ENCODE measurements around the gene GMEB2. TPM values are rescaled to one million over a fixed set of nuclear protein-coding genes. Genes with fewer than 3 reads are reported as not detected.

Gene GMEB2
- total RNA-seq, 1 donor from 2014 or later = 6.1 TPM

DNA sequence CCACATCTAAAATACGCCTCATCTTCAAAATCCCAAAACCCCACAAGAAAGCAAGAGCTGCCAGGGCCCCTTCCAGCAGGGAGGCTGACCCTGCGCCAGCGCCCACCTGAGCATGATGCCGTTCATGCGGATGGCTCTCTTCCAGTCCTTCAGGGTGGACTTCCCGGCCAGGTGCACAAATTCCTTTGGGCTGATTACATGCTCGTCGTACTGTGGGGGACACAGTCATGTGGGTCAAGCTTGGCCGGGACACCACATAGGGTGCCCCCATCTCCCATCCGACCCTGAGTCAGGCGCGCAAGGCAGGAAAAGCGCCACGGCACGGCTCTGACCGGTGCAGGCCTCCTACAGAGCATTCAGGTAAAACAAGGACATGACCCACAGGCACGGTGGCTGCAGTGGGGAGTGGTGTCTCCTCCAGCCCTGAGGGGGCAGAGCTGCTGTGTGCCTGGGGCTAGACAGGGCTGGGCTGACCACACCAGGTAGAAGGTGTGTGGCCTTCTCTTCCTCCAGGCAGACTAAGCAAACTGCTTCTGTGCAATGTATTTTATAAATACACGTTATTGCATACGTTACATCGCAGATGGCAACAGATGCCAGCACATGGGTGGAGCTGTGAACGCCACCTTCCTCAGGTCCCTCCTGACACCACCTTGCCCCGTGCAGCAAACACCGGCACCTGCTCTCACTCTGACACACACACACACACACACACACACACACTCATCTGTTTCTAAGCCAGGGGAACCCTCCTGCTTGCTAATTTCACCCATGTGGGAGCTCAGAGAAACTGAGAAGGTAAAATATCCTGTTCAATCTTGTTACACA lies 29.0 kb downstream of the GMEB2 start:
- intact Hi-C loops (cut with DNase I) = no loop called here
- ATAC-seq = no peak
- no peak for DNase-seq (ENCODE audit: missing footprints)

GRCh38 chr20:63596423-63596822 lies 30.5 kb downstream of the GMEB2 start:
- DNase-seq (ENCODE audit: missing footprints) = no peak
- no peak for ATAC-seq
- intact Hi-C loops (cut with DNase I) = no loop called here

DNA sequence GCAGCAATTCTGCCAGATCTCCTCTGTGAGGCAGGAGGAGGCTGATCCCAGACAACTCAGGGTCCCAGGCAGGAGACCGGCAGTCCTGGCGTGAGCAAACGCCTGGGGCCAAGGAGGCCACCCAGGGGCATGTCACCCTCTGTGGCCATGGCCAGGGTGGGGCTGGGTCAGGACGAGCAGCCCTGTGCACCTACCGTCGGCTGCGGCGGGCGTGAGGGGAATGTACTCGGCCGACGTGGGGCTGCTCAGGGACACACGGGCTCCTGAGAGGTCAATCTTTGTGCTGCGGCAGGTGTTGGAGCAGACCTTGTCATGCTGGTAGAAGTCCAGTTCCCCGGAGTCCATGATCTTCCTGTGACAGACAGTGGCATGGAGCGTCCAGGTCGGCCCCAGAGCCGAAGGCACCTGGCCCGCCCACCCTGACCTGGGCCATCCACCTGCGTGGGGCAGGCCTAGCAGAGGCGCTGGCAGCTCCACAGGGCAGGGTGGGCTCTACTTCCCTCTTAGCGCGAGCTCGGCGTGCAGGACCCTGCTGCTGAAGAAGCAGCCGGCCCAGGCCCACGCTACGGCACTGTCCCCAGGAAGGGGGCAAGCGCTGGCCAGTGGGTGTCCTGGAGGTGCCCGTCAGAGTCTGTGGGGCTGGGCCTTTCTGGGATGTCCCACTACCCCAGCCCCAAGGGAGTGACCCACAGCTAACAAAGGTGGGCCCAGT lies 31.3 kb downstream of the GMEB2 start:
- ATAC-seq = no peak
- DNase-seq (ENCODE audit: missing footprints) = no peak
- intact Hi-C loops (cut with DNase I) = no loop called here

- ATAC-seq (no peak), DNase-seq (ENCODE audit: missing footprints) (no peak)
- intact Hi-C loops (cut with DNase I) = no loop called here
Observed at GRCh38 chr20:63594043-63594561, 32.8 kb downstream of the GMEB2 start.

DNA sequence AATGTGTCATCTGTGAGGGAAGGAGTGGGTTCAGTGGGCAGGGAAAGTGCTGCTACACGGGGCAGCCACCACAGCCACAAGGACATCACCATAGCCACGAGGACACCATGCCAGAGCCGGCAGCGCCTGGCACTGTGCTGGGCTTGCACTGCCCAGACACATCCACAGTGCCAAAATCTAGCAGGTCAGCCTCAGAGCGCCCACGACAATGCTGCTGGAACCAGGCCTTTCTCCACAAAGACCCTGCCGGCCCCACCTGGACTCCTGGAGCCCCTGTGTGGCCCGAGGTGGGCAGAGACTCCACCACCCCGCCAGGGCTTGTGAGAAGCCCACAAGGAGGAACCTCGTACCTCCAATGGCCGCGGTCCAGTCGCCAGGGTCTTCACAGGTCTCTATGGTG lies 34.2 kb downstream of the GMEB2 start:
- intact Hi-C loops (cut with DNase I) = no loop called here
- DNase-seq (ENCODE audit: missing footprints) (no peak), ATAC-seq (no peak)

DNA sequence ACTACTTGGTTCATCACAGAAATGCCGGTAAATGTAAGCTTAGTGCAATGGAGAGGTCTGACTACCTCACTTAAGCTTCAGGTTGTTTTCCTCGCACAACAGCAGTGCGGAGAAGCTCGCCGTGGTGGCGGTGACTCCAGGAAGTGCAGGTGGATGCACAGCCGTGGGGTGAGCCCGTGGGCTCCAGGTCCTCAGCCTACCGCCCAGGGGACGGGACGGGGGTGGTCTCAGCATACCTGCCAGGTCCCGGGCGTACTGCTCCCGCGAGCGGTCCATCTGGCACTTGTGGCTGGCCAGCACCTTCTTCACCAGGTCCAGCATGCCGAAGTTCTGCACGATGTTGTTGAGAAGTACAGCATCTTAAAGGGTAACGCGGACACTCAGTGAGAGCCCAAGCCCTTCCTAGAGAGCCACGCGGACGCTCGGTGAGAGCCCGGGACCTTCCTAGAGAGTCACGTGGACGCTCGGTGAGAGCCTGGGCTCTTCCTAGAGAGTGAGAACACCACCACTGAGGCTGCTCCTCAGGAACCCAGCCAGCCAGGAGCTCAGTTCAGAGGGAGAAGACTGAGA lies 35.0 kb downstream of the GMEB2 start:
- intact Hi-C loops (cut with DNase I) = no loop called here
- ATAC-seq (no peak), DNase-seq (ENCODE audit: missing footprints) (no peak)

DNA sequence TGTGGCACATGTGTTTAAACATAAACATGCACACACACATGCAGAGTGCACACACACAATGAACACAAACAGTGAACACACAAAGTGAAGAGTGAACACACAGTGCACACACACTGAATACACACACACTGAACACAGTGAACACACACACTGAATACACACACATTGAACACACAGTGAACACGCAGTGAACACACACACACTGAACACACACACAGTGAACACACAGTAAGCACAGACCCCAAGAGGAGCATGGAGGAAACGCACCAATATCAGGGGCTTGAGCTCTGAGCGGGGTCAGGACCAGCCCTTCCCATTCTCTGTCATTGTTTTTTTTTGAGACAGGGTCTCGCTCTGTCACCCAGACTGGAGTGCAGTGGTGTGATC lies 35.8 kb downstream of the GMEB2 start:
- intact Hi-C loops (cut with DNase I) = no loop called here

GRCh38 chr20:63590218-63591146 lies 36.4 kb downstream of the GMEB2 start:
- ATAC-seq (no peak), DNase-seq (ENCODE audit: missing footprints) (no peak)
- intact Hi-C loops (cut with DNase I) = no loop called here

More for the DNA sequence above, 35.8 kb downstream of the GMEB2 start:
- ATAC-seq (no peak), DNase-seq (ENCODE audit: missing footprints) (no peak)

- ATAC-seq (no peak), DNase-seq (ENCODE audit: missing footprints) (no peak)
- intact Hi-C loops (cut with DNase I) = no loop called here
Observed at GRCh38 chr20:63589261-63590217, 37.4 kb downstream of the GMEB2 start.

GRCh38 chr20:63588641-63589041 lies 38.3 kb downstream of the GMEB2 start:
- no peak for DNase-seq (ENCODE audit: missing footprints)
- intact Hi-C loops (cut with DNase I) = no loop called here

DNA sequence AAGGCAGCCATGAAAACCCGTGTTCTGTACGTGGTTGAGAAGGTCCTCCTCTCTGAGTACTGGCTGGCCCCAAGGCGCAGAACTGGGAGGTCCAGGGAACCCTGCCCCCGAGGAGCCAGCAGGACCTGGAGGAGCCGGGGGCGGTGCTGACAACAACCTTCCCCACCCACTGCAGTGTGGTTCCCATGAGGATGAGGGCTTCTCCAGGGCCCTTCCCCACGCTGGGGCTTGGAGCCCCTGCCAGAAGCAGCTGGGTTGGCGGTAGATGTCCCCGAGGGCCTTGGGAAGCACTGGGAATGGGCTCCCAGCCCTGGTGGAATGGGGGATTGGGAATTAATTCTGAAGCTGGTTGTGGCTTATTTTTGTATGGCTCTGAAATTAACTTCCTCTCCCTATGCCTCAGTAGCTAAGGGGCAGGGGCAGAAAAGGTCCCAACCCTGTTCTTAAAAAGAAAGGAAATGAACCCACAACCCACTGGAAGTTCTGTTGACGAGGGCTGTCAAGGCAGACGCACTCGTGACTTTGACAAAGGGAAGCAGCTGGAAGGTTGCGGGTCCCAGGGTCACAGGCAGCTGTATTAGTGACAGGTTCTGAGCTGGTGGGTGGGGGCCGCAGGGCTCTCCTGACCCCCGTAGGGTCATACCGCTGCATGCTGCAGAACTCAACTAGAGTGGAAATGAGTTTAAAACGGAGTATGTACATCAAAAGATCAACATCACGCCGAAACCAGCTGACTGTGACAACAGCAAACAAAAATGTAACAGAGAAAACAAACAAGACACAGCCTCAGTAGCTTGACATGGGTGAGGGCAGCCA lies 38.9 kb downstream of the GMEB2 start:
- no peak for ATAC-seq
- intact Hi-C loops (cut with DNase I) = no loop called here
- DNase-seq (ENCODE audit: missing footprints) = no peak

More at GRCh38 chr20:63588641-63589041, 38.3 kb downstream of the GMEB2 start:
- no peak for ATAC-seq

GRCh38 chr20:63587256-63587655 lies 39.6 kb downstream of the GMEB2 start:
- DNase-seq (ENCODE audit: missing footprints) = no peak
- intact Hi-C loops (cut with DNase I) = no loop called here

DNA sequence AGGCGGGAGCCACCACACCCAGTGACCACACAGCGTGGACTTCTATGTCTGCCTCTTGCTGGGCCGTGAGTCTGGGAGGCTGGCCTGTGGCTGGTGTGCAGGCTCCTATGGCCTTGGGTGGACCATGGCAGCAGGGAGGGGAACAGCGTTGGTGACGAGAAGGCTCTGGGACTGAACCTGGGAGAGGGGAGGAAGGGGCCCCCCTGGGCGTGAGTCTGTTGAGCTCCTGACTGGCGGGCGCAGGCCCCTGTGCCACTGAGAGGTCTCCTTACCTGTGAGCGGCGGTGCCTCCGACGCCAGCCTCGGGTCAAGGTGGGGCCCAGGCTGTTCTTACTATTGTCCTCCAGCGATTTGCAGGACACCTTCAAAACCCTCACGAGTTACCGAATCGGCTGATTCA lies 40.1 kb downstream of the GMEB2 start:
- ATAC-seq = no peak
- DNase-seq (ENCODE audit: missing footprints) = no peak
- intact Hi-C loops (cut with DNase I) = no loop called here

More at GRCh38 chr20:63587256-63587655, 39.6 kb downstream of the GMEB2 start:
- no peak for ATAC-seq

- intact Hi-C loops (cut with DNase I) = no loop called here
- DNase-seq (ENCODE audit: missing footprints) (no peak), ATAC-seq (no peak)
Observed at GRCh38 chr20:63585616-63586565, 41.0 kb downstream of the GMEB2 start.

DNA sequence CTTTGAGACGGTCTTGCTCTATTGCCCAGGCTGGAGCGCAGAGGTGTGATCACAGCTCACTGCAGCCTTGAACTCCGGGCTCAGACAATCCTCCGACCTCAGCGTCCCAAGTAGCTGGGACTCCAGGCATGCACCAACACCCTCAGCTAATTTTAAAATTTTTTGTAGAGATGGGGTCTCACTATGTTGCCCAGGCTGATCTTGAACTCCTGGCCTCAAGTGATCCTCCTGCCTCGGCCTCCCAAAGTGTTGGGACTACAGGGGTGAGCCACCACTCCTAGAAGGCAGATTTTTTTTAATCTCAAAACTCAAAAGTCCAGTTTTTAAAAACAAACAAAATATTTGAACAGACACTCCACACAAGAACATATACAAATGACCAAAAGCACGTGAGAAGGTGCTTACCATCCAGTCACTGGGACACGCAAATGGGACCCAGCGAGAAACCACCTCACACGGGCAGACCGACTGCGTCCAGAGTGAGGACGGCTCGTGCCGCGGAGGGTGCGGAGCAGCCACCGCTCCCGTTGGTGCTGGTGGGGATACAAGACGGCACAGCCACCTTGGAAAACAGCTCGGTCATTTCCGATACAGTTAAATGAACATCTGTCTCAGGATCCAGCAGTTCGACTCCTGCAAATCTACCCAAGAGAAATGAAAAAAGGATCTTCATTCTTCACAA lies 44.4 kb downstream of the GMEB2 start:
- ATAC-seq = no peak

More for the DNA sequence above, 44.4 kb downstream of the GMEB2 start:
- DNase-seq (ENCODE audit: missing footprints) = no peak
- intact Hi-C loops (cut with DNase I) = no loop called here
